Measurements from ENCODE around the gene CNIH1. TPM values are rescaled to one million over a fixed set of nuclear protein-coding genes. Genes with fewer than 3 reads are reported as not detected.

CNIH1 gene
- total RNA-seq, 1 donor from 2014 or later, result 43.5 TPM

- intact Hi-C loops (cut with micrococcal nuclease), result loop anchor here (1.0 to 10.0 kb wide), 2 partner anchors 43 to 1929 kb away; partner anchors contain the start of genes CNIH1, GPR137C and TXNDC16
- H3K9me3 Mint-ChIP-seq, result no peaks in the 10 kb centered on the region
- H3K27ac Mint-ChIP-seq, result peak overlapping the region; percentile 74
- DNase-seq (no peak), ATAC-seq (ENCODE audit: low read depth) (no peak)
- no peaks in the 10 kb centered on the region for H3K27me3 Mint-ChIP-seq
- H3K4me1 Mint-ChIP-seq, result peaks cover 73% of the 10 kb centered on the region
- CTCF ChIA-PET, result interaction anchor here (0.6 to 1.4 kb wide), 2 partner anchors 26 to 35 kb away, joined by 3 read pairs; partner anchors contain the start of gene CGRRF1
- TF ChIP-seq CTCF (IDR thresholded peaks at IDR 0.05), result no peak
- H3K4me3 Mint-ChIP-seq, result peak overlapping the region; percentile 74
- POLR2A ChIA-PET, result interaction anchor here (0.9 to 1.4 kb wide), 2 partner anchors 15 to 25 kb away, joined by 3 to 6 read pairs; partner anchors contain the start of gene CGRRF1
- peaks cover 38% of the 10 kb centered on the region for H3K36me3 Mint-ChIP-seq (ENCODE audit: low read depth)
Observed at GRCh38 chr14:54483846-54484245, 42.7 kb upstream of the CNIH1 start.

GRCh38 chr14:54483073-54483745 is 42.0 kb upstream of the CNIH1 start:
- POLR2A ChIA-PET, result interaction anchor here (0.9 to 1.4 kb wide), 2 partner anchors 14 to 26 kb away, joined by 3 to 6 read pairs; partner anchors contain the start of gene CGRRF1
- CTCF ChIA-PET, result interaction anchor here (1.4 kb wide), 1 partner anchor 26 kb away, joined by 3 read pairs; the partner anchor contains the start of gene CGRRF1
- Mint-ChIP-seq H3K9me3 (no peaks in the 10 kb centered on the region), H3K4me3 (peak overlapping the region; percentile 74), H3K27me3 (no peaks in the 10 kb centered on the region), H3K27ac (peak overlapping the region; percentile 74), H3K4me1 (peaks cover 70% of the 10 kb centered on the region), H3K36me3 (ENCODE audit: low read depth) (peaks cover 43% of the 10 kb centered on the region)
- DNase-seq (no peak), ATAC-seq (ENCODE audit: low read depth) (peak; percentile 74)
- intact Hi-C loops (cut with micrococcal nuclease), result loop anchor here (1.0 to 10.0 kb wide), 2 partner anchors 42 to 1928 kb away; partner anchors contain the start of genes CNIH1, GPR137C and TXNDC16
- no peak for TF ChIP-seq CTCF (IDR thresholded peaks at IDR 0.05)

GRCh38 chr14:54481695-54482094 is 40.5 kb upstream of the CNIH1 start:
- Mint-ChIP-seq H3K36me3 (ENCODE audit: low read depth) (peaks cover 50% of the 10 kb centered on the region), H3K27ac (no peak overlapping the region), H3K9me3 (no peaks in the 10 kb centered on the region), H3K4me3 (no peak overlapping the region), H3K4me1 (peaks cover 60% of the 10 kb centered on the region), H3K27me3 (no peaks in the 10 kb centered on the region)
- intact Hi-C loops (cut with micrococcal nuclease), result loop anchor here (10.0 kb wide), 1 partner anchor 1927 kb away; the partner anchor contains the start of genes GPR137C and TXNDC16
- no peak for ATAC-seq (ENCODE audit: low read depth)
- TF ChIP-seq CTCF (IDR thresholded peaks at IDR 0.05), result no peak
- POLR2A ChIA-PET, result no interaction called here
- DNase-seq, result no peak
- CTCF ChIA-PET, result no interaction called here

GRCh38 chr14:54480830-54481562 is 39.8 kb upstream of the CNIH1 start:
- ChIA-PET CTCF (no interaction called here), POLR2A (no interaction called here)
- TF ChIP-seq CTCF (IDR thresholded peaks at IDR 0.05), result no peak
- Mint-ChIP-seq H3K36me3 (ENCODE audit: low read depth) (peaks cover 53% of the 10 kb centered on the region), H3K27ac (no peak overlapping the region), H3K9me3 (no peaks in the 10 kb centered on the region), H3K4me1 (peaks cover 60% of the 10 kb centered on the region), H3K4me3 (no peak overlapping the region), H3K27me3 (no peaks in the 10 kb centered on the region)
- ATAC-seq (ENCODE audit: low read depth) (no peak), DNase-seq (no peak)
- intact Hi-C loops (cut with micrococcal nuclease), result loop anchor here (10.0 kb wide), 1 partner anchor 1926 kb away; the partner anchor contains the start of genes GPR137C and TXNDC16
